ENCODE results near the gene COL6A2. TPM values are rescaled to one million over a fixed set of nuclear protein-coding genes. Genes with fewer than 3 reads are reported as not detected.
"Not testable (repeated sequence)": the region's sequence is repeated elsewhere in the genome, so short reads cannot be mapped to it uniquely, and the experiment has no call there.

Gene COL6A2
- total RNA-seq, 1 experiment from 2014 or later: 111 TPM

GRCh38 chr21:46139686-46140085, 41.8 kb downstream of the COL6A2 start:
- H3K27ac Mint-ChIP-seq: no peak overlapping the region; the same call in 1 of the 2 replicates
- POLR2A ChIA-PET: no interaction called here
- H3K4me3 Mint-ChIP-seq: no peak overlapping the region
- H3K27me3 Mint-ChIP-seq (ENCODE audit: low read depth): no peaks in the 10 kb centered on the region
- CTCF ChIA-PET: interaction anchor here (1.5 kb wide), 1 partner anchor 13 kb away, joined by 6 read pairs; no protein-coding TSS in a partner anchor
- peaks cover 6% of the 10 kb centered on the region; the same call in 1 of the 2 replicates for H3K9me3 Mint-ChIP-seq
- TF ChIP-seq ETV6 (CRISPR knock-in tag; IDR thresholded peaks at IDR 0.05) (no peak), CDX4 (CRISPR knock-in tag; IDR thresholded peaks at IDR 0.05; ENCODE audit: borderline replicate concordance) (no peak), ZNF138 (CRISPR knock-in tag; conservative IDR thresholded peaks at IDR 0.05) (no peak), NFATC4 (CRISPR knock-in tag; IDR thresholded peaks at IDR 0.05) (no peak), FOXJ3 (CRISPR knock-in tag; IDR thresholded peaks at IDR 0.05; ENCODE audit: borderline replicate concordance) (no peak), ATF6 (CRISPR knock-in tag; IDR thresholded peaks at IDR 0.05) (no peak), ZNF416 (CRISPR knock-in tag; IDR thresholded peaks at IDR 0.05) (no peak)
- ATAC-seq (no peak), DNase-seq (ENCODE audit: low spot score) (no peak)
- peaks cover 10% of the 10 kb centered on the region for H3K4me1 Mint-ChIP-seq
- H3K36me3 Mint-ChIP-seq: peaks cover 9% of the 10 kb centered on the region

- H3K4me1 Mint-ChIP-seq; H3K4me3 Mint-ChIP-seq; POLR2A ChIA-PET; H3K27me3 Mint-ChIP-seq (ENCODE audit: low read depth); H3K9me3 Mint-ChIP-seq; ATAC-seq; DNase-seq (ENCODE audit: low spot score); H3K27ac Mint-ChIP-seq: not testable (repeated sequence)
- CTCF ChIA-PET: interaction anchor here (1.7 to 3.7 kb wide), 2 partner anchors 12 to 13 kb away, joined by 5 to 57 read pairs; no protein-coding TSS in a partner anchor
- H3K36me3 Mint-ChIP-seq: peaks cover 10% of the 10 kb centered on the region
These were observed 42.6 kb downstream of the COL6A2 start for GRCh38 chr21:46140352-46141003.

- Mint-ChIP-seq H3K27ac (no peak overlapping the region), H3K27me3 (ENCODE audit: low read depth) (no peaks in the 10 kb centered on the region), H3K36me3 (peaks cover 10% of the 10 kb centered on the region), H3K9me3 (peaks cover 6% of the 10 kb centered on the region; the same call in 1 of the 2 replicates), H3K4me1 (peaks cover 10% of the 10 kb centered on the region), H3K4me3 (no peak overlapping the region)
- CTCF ChIA-PET: interaction anchor here (0.7 to 3.7 kb wide), 11 partner anchors 11 to 171 kb away, joined by 3 to 57 read pairs (median 5); no protein-coding TSS in a partner anchor
- POLR2A ChIA-PET: no interaction called here
- DNase-seq (ENCODE audit: low spot score) (no peak), ATAC-seq (no peak)
- TF ChIP-seq, protein P1, sequence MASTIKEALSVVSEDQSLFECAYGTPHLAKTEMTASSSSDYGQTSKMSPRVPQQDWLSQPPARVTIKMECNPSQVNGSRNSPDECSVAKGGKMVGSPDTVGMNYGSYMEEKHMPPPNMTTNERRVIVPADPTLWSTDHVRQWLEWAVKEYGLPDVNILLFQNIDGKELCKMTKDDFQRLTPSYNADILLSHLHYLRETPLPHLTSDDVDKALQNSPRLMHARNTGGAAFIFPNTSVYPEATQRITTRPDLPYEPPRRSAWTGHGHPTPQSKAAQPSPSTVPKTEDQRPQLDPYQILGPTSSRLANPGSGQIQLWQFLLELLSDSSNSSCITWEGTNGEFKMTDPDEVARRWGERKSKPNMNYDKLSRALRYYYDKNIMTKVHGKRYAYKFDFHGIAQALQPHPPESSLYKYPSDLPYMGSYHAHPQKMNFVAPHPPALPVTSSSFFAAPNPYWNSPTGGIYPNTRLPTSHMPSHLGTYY (CRISPR knock-in tag; IDR thresholded peaks at IDR 0.05): no peak
- TF ChIP-seq, protein P2, sequence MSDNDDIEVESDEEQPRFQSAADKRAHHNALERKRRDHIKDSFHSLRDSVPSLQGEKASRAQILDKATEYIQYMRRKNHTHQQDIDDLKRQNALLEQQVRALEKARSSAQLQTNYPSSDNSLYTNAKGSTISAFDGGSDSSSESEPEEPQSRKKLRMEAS (CRISPR knock-in tag; IDR thresholded peaks at IDR 0.05): no peak
- no peak for TF ChIP-seq AR (CRISPR knock-in tag; IDR thresholded peaks at IDR 0.05)
- TF ChIP-seq ZNF512 (CRISPR knock-in tag; IDR thresholded peaks at IDR 0.05; ENCODE audit: borderline replicate concordance): no peak
- no peak for TF ChIP-seq MYBL2 (CRISPR knock-in tag; IDR thresholded peaks at IDR 0.05)
- TF ChIP-seq NFE2L1 (CRISPR knock-in tag; IDR thresholded peaks at IDR 0.05): no peak
- no peak for TF ChIP-seq HMGXB4 (CRISPR knock-in tag; IDR thresholded peaks at IDR 0.05)
- no peak for TF ChIP-seq ETV6 (CRISPR knock-in tag; IDR thresholded peaks at IDR 0.05)
These were observed 44.1 kb downstream of the COL6A2 start for GRCh38 chr21:46141767-46142581.
